ENCODE measurements around the gene EIF6.

DNA sequence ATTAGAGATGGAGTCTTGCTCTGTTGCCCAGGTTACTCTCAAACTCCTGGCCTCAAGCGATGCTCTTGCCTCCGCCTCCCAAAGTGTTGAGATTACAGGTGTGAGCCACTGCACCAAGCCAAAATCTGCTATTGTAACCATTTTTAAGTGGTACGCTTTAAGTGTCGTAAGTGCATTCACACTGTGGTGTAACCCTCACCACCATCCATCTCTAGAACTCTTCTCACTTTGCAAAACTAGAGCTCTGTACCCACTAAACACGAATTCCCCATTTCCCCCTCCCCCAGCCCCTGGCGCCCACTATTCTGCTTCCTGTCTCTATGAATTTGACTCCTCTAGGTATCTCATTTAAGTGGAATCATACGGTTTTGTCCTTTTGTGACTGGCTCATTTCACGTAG, 10.5 kb upstream of the EIF6 start:
- TF ChIP-seq, protein P1, sequence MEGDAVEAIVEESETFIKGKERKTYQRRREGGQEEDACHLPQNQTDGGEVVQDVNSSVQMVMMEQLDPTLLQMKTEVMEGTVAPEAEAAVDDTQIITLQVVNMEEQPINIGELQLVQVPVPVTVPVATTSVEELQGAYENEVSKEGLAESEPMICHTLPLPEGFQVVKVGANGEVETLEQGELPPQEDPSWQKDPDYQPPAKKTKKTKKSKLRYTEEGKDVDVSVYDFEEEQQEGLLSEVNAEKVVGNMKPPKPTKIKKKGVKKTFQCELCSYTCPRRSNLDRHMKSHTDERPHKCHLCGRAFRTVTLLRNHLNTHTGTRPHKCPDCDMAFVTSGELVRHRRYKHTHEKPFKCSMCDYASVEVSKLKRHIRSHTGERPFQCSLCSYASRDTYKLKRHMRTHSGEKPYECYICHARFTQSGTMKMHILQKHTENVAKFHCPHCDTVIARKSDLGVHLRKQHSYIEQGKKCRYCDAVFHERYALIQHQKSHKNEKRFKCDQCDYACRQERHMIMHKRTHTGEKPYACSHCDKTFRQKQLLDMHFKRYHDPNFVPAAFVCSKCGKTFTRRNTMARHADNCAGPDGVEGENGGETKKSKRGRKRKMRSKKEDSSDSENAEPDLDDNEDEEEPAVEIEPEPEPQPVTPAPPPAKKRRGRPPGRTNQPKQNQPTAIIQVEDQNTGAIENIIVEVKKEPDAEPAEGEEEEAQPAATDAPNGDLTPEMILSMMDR (IDR thresholded peaks at IDR 0.05; ENCODE audit: poor library complexity, severe bottlenecking): no peak
- TF ChIP-seq EZH2 (IDR thresholded peaks at IDR 0.05; ENCODE audit: borderline replicate concordance, insufficient read depth, low read length, poor library complexity, severe bottlenecking) (no peak), TAF1 (IDR thresholded peaks at IDR 0.05; ENCODE audit: low read depth) (no peak), POLR2AphosphoS5 (IDR thresholded peaks at IDR 0.05) (no peak)

Data from neural cell (in vitro differentiated cells).